Kidney (tissue), 14 donors: ENCODE data around the gene APRT. TPM values are rescaled to one million over a fixed set of nuclear protein-coding genes. Genes with fewer than 3 reads are reported as not detected.

Experiments used
- DNase-seq, 5 donors: peaks; one replicate each; pipeline ENCODE4 v3.0.0-alpha.2; 2013 to 2020
- FAIRE-seq: peaks from 2 replicates; lab custom pipeline; 2012; peaks lifted over from hg19 to GRCh38; lab: Jason Lieb, UNC
- H3K27ac ChIP-seq, 2 donors: one replicate each; pipeline ENCODE4 v1.7.0; 2013; ENCODE audit warnings: low read depth in 2 of 2, low read length in 2 of 2, inconsistent platforms in 1 of 2
- H3K27me3 ChIP-seq: one replicate; pipeline ENCODE4 v1.7.1; 2013; ENCODE audit warnings: low read length, inconsistent platforms; ENCODE audit not compliant: control insufficient read depth, insufficient read depth
- H3K36me3 ChIP-seq, 3 donors: one replicate each; pipeline versions ENCODE4 v1.7.0 to v1.7.1; 2013; ENCODE audit warnings: low read length in 3 of 3, control low read depth in 1 of 3, inconsistent platforms in 1 of 3; ENCODE audit not compliant: insufficient read depth in 3 of 3, control insufficient read depth in 2 of 3
- H3K4me1 ChIP-seq, 3 donors: one replicate each; pipeline versions ENCODE4 v1.7.0 to v1.7.1; 2013; ENCODE audit warnings: low read length in 3 of 3, inconsistent platforms in 1 of 3, low read depth in 1 of 3; ENCODE audit not compliant: control insufficient read depth in 2 of 3, insufficient read depth in 2 of 3
- H3K4me3 ChIP-seq, 3 donors: one replicate each; pipeline versions ENCODE4 v1.7.0 to v1.8.1; 2013; ENCODE audit warnings: low read length in 3 of 3, control low read depth in 1 of 3, inconsistent platforms in 1 of 3
- H3K9ac ChIP-seq, 3 donors: one replicate each; pipeline versions ENCODE4 v1.7.0 to v1.7.1; 2013; ENCODE audit warnings: low read length in 3 of 3, control low read depth in 1 of 3, inconsistent platforms in 1 of 3
- H3K9me3 ChIP-seq, 3 donors: one replicate each; pipeline versions ENCODE4 v1.7.0 to v1.7.1; 2013; ENCODE audit warnings: low read length in 3 of 3, control low read depth in 1 of 3, inconsistent platforms in 1 of 3; ENCODE audit not compliant: control insufficient read depth in 2 of 3, insufficient read depth in 1 of 3
- CTCF ChIP-seq: IDR thresholded peaks from 3 replicates; pipeline ENCODE4 v1.5.1; 2012; ENCODE audit warnings: mild to moderate bottlenecking, moderate library complexity, borderline replicate concordance; ENCODE audit not compliant: insufficient read depth; ENCODE audit errors: extremely low read depth
- intact Hi-C: fragments of 100-400 bp; cut with DNase I; formaldehyde crosslinking; loops from one replicate; pipeline ENCODE4 v1.11.1; 2022
- polyA plus RNA-seq: library from polyadenylated mRNA; stranded (reverse); fragments of 350-450 nt; fragmentation: Illumina TruSeq; extraction: RNeasy Lipid Tissue Mini Kit (QIAGEN cat#74804); gene quantifications from one replicate; pipeline ENCODE4 v1.2.3, GENCODE V29; 2014; ENCODE audit warnings: low read depth, low replicate concordance; ENCODE audit not compliant: insufficient read depth
- total RNA-seq: library from RNA; stranded (reverse); fragmentation: NEBNext Ultra II Directional; extraction: Animal tissue kit (Norgen Biotek cat#: 25700); gene quantifications from one replicate; pipeline ENCODE4 v1.2.1, GENCODE V29; 2021
- donor health status: control.
- donor health status: control.
- donor health status: control.
- donor health status: control.
- donor health status: control.
- donor health status: DM: yes; HTN: yes; CAD: no.
- donor health status: Normal renal cell carcinoma (clear cell type).

The APRT gene
- total and polyA plus RNA-seq, 2 donors from 2014 or later: 105 to 204 TPM

- H3K27me3 ChIP-seq: no peaks in the 10 kb centered on the region
- no peak overlapping the region for H3K27ac ChIP-seq
- intact Hi-C loops: no loop called here
- no peaks in the 10 kb centered on the region for H3K9me3 ChIP-seq
- FAIRE-seq: no peak
- H3K4me1 ChIP-seq: peaks cover 0 to 16% (median 6%) of the 10 kb centered on the region in 3 donors
- H3K9ac ChIP-seq: no peak overlapping the region
- no peak for TF ChIP-seq CTCF
- H3K36me3 ChIP-seq: no peaks in the 10 kb centered on the region
- H3K4me3 ChIP-seq: no peak overlapping the region
- DNase-seq: peak in 1 of 5 donors; percentile 33
Observed at GRCh38 chr16:88809068-88809675, 2.6 kb downstream of the APRT start.

GRCh38 chr16:88807626-88808453 lies 3.9 kb downstream of the APRT start:
- FAIRE-seq (no peak), DNase-seq (peak in 1 of 5 donors; percentile 42)
- peaks cover 0 to 16% (median 6%) of the 10 kb centered on the region in 3 donors for H3K4me1 ChIP-seq

GRCh38 chr16:88807142-88807625 lies 4.5 kb downstream of the APRT start:
- no peaks in the 10 kb centered on the region for H3K36me3 ChIP-seq
- H3K27me3 ChIP-seq: no peaks in the 10 kb centered on the region
- H3K4me1 ChIP-seq: peaks cover 0 to 16% (median 6%) of the 10 kb centered on the region in 3 donors
- DNase-seq: peak in 1 of 5 donors; percentile 74
- intact Hi-C loops: no loop called here
- H3K9ac ChIP-seq: no peak overlapping the region
- no peaks in the 10 kb centered on the region for H3K9me3 ChIP-seq
- H3K4me3 ChIP-seq: no peak overlapping the region
- no peak overlapping the region for H3K27ac ChIP-seq
- FAIRE-seq: no peak
- TF ChIP-seq CTCF: no peak

More at GRCh38 chr16:88807626-88808453, 3.9 kb downstream of the APRT start:
- Histone ChIP-seq H3K27me3 (no peaks in the 10 kb centered on the region), H3K36me3 (no peaks in the 10 kb centered on the region), H3K27ac (no peak overlapping the region), H3K4me3 (no peak overlapping the region), H3K9me3 (no peaks in the 10 kb centered on the region), H3K9ac (no peak overlapping the region)
- intact Hi-C loops: no loop called here
- no peak for TF ChIP-seq CTCF
